Femur (tissue), 1 donor: Measurements from ENCODE around the gene CWF19L2.

Experiments
- DNase-seq: peaks from one replicate; pipeline ENCODE4 v3.0.0-alpha.2; 2017

The CWF19L2 gene

GRCh38 chr11:107293677-107294344 is 163.8 kb downstream of the CWF19L2 start:
- DNase-seq = no peak

- no peak for DNase-seq
These were observed 175.4 kb downstream of the CWF19L2 start for GRCh38 chr11:107282195-107282594.
